GM04504 (cell line): ENCODE results near the gene NBAS.
"Not testable (repeated sequence)": the region's sequence is repeated elsewhere in the genome, so short reads cannot be mapped to it uniquely, and the experiment has no call there.

Experiments used
- DNase-seq: peaks from one replicate; pipeline ENCODE4 v3.0.0-alpha.2; 2012; ENCODE audit warnings: low read depth

Gene NBAS

GRCh38 chr2:15359716-15360531, 201.2 kb downstream of the NBAS start:
- DNase-seq = peak; percentile 46

DNA sequence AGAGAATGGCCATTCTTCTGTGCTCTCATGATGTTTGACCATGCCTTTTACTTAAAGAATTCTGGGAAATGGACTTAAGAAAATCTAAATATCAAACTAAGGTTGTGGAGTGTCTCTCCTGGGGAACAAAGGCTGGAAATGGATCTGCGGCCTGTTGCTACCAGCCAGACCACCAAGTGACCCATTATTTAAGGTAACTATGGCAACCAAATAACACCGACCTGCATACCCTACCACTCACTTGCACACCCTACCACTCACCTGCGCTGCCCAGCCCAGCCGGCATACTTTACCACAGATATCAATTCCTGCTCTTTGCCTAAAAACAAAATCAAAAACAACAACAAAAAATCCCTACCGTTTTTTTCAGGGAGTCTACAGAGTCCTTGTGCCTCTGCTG, 203.2 kb downstream of the NBAS start:
- DNase-seq = no peak

- DNase-seq = no peak
These were observed 203.9 kb downstream of the NBAS start for GRCh38 chr2:15357186-15357585.

- DNase-seq = no peak
These were observed 205.7 kb downstream of the NBAS start for GRCh38 chr2:15355386-15355785.

GRCh38 chr2:15354596-15355366, 206.4 kb downstream of the NBAS start:
- DNase-seq = no peak

GRCh38 chr2:15352363-15352762, 208.8 kb downstream of the NBAS start:
- DNase-seq = no peak

- no peak for DNase-seq
These were observed 212.5 kb downstream of the NBAS start for GRCh38 chr2:15348636-15349035.

- DNase-seq = no peak
These were observed 213.1 kb downstream of the NBAS start for GRCh38 chr2:15348045-15348444.

DNA sequence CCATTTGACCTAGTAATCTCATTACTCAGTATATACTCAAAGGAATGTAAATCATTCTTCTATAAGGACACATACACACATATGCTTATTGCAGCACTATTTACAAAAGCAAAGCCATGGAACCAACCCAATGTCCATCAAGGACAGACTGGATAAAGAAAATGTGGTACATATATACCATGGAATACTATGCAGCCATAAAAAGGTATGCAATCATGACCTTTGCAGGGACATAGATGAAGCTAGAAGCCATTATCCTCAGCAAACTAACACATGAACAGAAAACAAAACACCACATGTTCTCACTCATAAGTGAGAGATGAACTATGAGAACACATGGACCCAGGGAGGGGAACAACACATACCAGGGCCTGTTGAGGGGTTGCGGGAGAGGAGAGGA, 214.5 kb downstream of the NBAS start:
- DNase-seq = no peak

- DNase-seq = no peak
These were observed 223.0 kb downstream of the NBAS start for GRCh38 chr2:15337996-15338666.

DNA sequence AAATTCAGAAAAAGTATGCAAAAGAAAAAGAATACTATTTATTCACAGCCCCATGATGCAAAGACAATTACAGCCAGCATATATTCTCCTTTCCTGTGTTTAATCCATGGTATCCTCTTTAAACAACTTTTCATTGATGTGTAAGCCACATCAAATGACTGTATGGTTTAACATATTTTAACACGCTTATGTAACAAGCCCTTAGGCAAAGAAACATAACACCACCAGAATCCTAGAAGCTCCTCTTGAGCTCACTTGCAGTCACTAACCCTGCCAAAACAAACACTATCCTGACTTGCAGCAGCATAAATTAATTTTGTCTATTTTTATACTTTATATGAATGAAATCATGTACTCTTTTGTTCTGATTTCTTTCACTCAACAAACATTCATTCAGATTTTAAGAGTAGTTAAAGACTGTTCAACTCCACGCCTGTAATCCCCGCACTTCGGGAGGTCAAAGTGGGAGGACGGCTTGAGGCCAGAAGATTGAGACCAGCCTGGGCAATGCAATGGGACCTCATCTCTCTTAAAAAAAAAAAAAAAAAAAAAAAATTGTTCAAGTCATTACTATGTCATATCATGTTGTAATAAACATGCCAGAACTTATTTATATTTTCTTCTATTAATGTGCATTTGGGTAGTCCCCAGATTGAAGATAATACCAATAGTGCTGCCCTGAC, 226.3 kb downstream of the NBAS start:
- peak; percentile 7 for DNase-seq

- no peak for DNase-seq
These were observed 229.3 kb downstream of the NBAS start for GRCh38 chr2:15331787-15332186.

GRCh38 chr2:15325296-15325695, 235.8 kb downstream of the NBAS start:
- no peak for DNase-seq

- DNase-seq = no peak
These were observed 237.9 kb downstream of the NBAS start for GRCh38 chr2:15323227-15323626.

DNA sequence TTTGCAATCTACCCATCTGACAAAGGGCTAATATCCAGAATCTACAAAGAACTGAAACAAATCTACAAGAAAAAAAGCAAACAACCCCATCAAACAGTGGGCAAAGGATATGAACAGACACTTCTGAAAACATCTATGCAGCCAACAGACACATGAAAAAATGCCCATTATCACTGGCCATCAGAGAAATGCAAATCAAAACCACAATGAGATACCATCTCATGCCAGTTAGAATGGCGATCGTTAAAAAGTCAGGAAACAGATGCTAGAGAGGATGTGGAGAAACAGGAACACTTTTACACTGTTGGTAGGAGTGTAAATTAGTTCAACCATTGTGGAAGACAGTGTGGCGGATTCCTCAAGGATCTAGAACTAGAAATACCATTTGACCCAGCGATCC, 239.7 kb downstream of the NBAS start:
- not testable (repeated sequence) for DNase-seq

DNA sequence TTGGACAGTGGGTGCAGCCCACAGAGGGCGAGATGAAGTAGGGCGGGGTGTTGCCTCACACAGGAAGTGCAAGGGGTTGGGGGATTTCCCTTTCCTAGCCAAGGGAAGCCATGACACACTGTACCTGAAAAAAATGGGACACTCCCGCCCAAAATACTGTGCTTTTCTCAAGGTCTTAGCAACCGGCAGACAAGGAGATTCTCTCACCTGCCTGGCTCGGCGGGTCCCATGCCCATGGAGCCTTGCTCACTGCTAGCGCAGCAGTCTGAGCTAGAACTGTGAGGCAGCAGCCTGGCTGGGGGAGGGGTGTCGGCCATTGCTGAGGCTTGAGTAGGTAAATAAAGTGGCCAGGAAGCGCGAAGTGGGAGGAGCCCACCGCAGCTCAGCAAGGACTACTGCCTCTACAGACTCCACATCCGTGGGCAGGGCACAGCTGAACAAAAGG, 244.7 kb downstream of the NBAS start:
- DNase-seq = no peak

GRCh38 chr2:15315411-15315810, 245.7 kb downstream of the NBAS start:
- DNase-seq = no peak

- DNase-seq = no peak
These were observed 247.5 kb downstream of the NBAS start for GRCh38 chr2:15313657-15314056.

DNA sequence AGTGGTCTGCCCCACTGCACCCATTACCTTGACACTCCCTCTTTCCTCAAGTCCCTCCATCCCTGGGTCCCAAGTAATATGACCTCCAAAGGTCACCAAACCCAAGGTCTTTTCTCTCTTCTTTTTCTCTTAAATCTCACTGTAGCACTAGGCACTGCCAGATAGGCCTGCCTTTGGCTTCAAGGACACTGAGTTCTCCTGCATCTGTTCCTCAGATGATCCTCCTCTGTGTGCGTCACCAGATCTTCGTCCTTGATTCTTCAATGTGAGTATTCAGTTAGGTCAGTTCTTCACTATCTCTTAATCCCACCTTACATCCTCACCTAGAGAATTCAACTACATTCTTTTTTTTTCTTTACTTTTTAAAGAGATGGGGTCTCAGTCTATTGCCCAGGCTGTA, 249.2 kb downstream of the NBAS start:
- DNase-seq = no peak

- DNase-seq = no peak
These were observed 249.8 kb downstream of the NBAS start for GRCh38 chr2:15311201-15311907.

DNA sequence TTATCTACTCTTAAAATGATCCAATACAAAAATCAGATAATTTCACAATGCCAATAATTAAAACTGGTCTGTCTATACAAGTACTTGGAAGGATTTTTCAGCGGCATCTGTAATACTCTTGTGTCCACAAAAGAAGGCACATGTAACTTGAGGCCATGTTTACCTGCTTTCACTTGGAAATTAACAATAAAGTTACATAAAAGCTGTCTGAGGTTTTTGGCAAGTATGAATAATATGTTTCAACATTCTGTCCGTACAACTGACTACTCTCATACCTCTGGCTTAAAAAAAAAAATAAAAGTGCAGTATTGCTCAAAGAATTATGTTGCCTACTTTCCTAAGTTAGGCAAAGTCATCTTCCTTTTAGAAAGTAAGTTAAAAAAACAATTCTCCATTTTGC, 253.6 kb downstream of the NBAS start:
- no peak for DNase-seq

DNA sequence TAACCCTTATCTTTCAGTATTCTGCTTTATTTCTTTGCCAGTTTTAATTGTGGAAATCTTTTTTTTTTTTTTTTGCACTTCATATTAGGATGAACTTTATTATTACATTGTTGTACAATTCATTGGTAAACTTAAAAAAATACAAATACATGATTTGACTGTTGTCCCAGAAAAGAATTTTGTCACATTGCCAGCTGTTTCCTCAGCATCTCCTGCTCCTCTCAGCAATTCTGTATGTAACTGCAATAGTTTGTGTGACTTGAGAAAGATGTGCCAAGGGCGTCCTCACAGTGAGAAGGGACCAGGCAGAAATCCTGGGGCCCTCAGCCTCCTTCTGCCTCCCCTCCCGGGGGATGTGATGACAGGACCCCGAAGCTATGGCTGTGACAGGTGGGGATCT, 254.4 kb downstream of the NBAS start:
- no peak for DNase-seq
